Liver (tissue), 9 donors: ENCODE results near the gene CCDC179. TPM values are rescaled to one million over a fixed set of nuclear protein-coding genes. Genes with fewer than 3 reads are reported as not detected.

Experiments used
- DNase-seq: peaks from one replicate; pipeline ENCODE4 v3.0.0-alpha.2; 2017; ENCODE audit warnings: low spot score
- H3K27ac ChIP-seq, 2 donors: one replicate each; pipeline ENCODE4 v1.7.0; 2013; ENCODE audit warnings: inconsistent platforms in 2 of 2, low read length in 2 of 2, control low read depth in 1 of 2, low read depth in 1 of 2, mild to moderate bottlenecking in 1 of 2
- H3K27me3 ChIP-seq, 4 donors: one replicate each; pipeline versions ENCODE4 v1.6.1 to v1.7.0; 2013; ENCODE audit warnings: low read length in 3 of 4, inconsistent platforms in 1 of 4, mild to moderate bottlenecking in 1 of 4, moderate library complexity in 1 of 4; ENCODE audit not compliant: control insufficient read depth in 4 of 4, insufficient read depth in 4 of 4
- H3K36me3 ChIP-seq, 4 donors: one replicate each; pipeline versions ENCODE4 v1.6.1 to v1.7.0; 2013; ENCODE audit warnings: low read length in 3 of 4, mild to moderate bottlenecking in 3 of 4, low read depth in 1 of 4, moderate library complexity in 1 of 4; ENCODE audit not compliant: control insufficient read depth in 4 of 4, insufficient read depth in 3 of 4
- H3K4me1 ChIP-seq, 4 donors: one replicate each; pipeline versions ENCODE4 v1.6.1 to v1.7.0; 2013; ENCODE audit warnings: low read length in 3 of 4, mild to moderate bottlenecking in 3 of 4, moderate library complexity in 1 of 4; ENCODE audit not compliant: control insufficient read depth in 4 of 4, insufficient read depth in 4 of 4
- H3K4me3 ChIP-seq, 3 donors: one replicate each; pipeline versions ENCODE4 v1.6.1 to v1.7.0; 2013; ENCODE audit warnings: low read length in 3 of 3, control low read depth in 1 of 3, low read depth in 1 of 3, mild to moderate bottlenecking in 1 of 3
- H3K9ac ChIP-seq, 2 donors: one replicate each; pipeline ENCODE4 v1.7.0; 2013; ENCODE audit warnings: low read length in 2 of 2, mild to moderate bottlenecking in 2 of 2, moderate library complexity in 2 of 2, control low read depth in 1 of 2, low read depth in 1 of 2
- H3K9me3 ChIP-seq, 4 donors: one replicate each; pipeline versions ENCODE4 v1.6.1 to v1.7.0; 2013; ENCODE audit warnings: low read length in 3 of 4; ENCODE audit not compliant: control insufficient read depth in 4 of 4
- ATF3 ChIP-seq: IDR thresholded peaks from 2 replicates; pipeline ENCODE4 v1.6.1; 2016; ENCODE audit warnings: antibody characterized with exemption
- CTCF ChIP-seq: fragments of 150-350 bp; IDR thresholded peaks from 2 replicates; pipeline ENCODE4 v1.5.1; 2017; ENCODE audit warnings: improper control_type of control experiment, low read depth, low read length; ENCODE audit not compliant: missing input control
- EGR1 ChIP-seq, 2 donors: IDR thresholded peaks; 2 replicates each; pipeline ENCODE4 v1.6.1; 2016 to 2018; ENCODE audit warnings: antibody characterized with exemption in 2 of 2, low read depth in 2 of 2
- FOXA1 ChIP-seq: IDR thresholded peaks from 2 replicates; pipeline ENCODE4 v1.6.1; 2016; ENCODE audit warnings: antibody characterized with exemption
- FOXA2 ChIP-seq: IDR thresholded peaks from 2 replicates; pipeline ENCODE4 v1.6.1; 2016; ENCODE audit warnings: antibody characterized with exemption
- GABPA ChIP-seq, 2 donors: IDR thresholded peaks in 1 of 2; conservative IDR thresholded peaks in 1 of 2; 2 replicates each; pipeline ENCODE4 v1.6.1; 2016; ENCODE audit warnings: antibody characterized with exemption in 2 of 2, mild to moderate bottlenecking in 1 of 2, moderate library complexity in 1 of 2
- HNF4A ChIP-seq, 2 donors: conservative IDR thresholded peaks; 2 replicates each; pipeline ENCODE4 v1.6.1; 2016; ENCODE audit warnings: antibody characterized with exemption in 2 of 2, mild to moderate bottlenecking in 2 of 2
- HNF4G ChIP-seq: IDR thresholded peaks from 2 replicates; pipeline ENCODE4 v1.6.1; 2016; ENCODE audit warnings: antibody characterized with exemption
- JUND ChIP-seq, 2 donors: IDR thresholded peaks; 2 replicates each; pipeline ENCODE4 v1.6.1; 2016; ENCODE audit warnings: antibody characterized with exemption in 2 of 2
- MAX ChIP-seq: IDR thresholded peaks from 2 replicates; pipeline ENCODE4 v1.6.1; 2016; ENCODE audit warnings: antibody characterized with exemption
- NR2F2 ChIP-seq: IDR thresholded peaks from 2 replicates; pipeline ENCODE4 v1.6.1; 2016; ENCODE audit warnings: antibody characterized with exemption
- RAD21 ChIP-seq, 2 donors: IDR thresholded peaks; 2 replicates each; pipeline ENCODE4 v1.6.1; 2016; ENCODE audit warnings: antibody characterized with exemption in 2 of 2, mild to moderate bottlenecking in 2 of 2
- REST ChIP-seq: IDR thresholded peaks from 2 replicates; pipeline ENCODE4 v1.6.1; 2016; ENCODE audit warnings: antibody characterized with exemption, mild to moderate bottlenecking
- SP1 ChIP-seq: IDR thresholded peaks from 2 replicates; pipeline ENCODE4 v1.6.1; 2018; ENCODE audit warnings: antibody characterized with exemption, mild to moderate bottlenecking
- TAF1 ChIP-seq: conservative IDR thresholded peaks from 2 replicates; pipeline ENCODE4 v1.6.1; 2016; ENCODE audit warnings: antibody characterized with exemption, mild to moderate bottlenecking
- YY1 ChIP-seq: IDR thresholded peaks from 2 replicates; pipeline ENCODE4 v1.6.1; 2016; ENCODE audit warnings: antibody characterized with exemption, mild to moderate bottlenecking
- ZBTB33 ChIP-seq: IDR thresholded peaks from 2 replicates; pipeline ENCODE4 v1.6.1; 2016; ENCODE audit warnings: antibody characterized with exemption
- WGBS: extraction: QIAGEN DNeasy Blood & Tissue Kit; methylation state at CpG from one replicate; pipeline ENCODE4 v1.1.7; 2013; 5-methylcytosine and 5-hydroxymethylcytosine counted together
- polyA plus RNA-seq, 2 donors: library from polyadenylated mRNA; stranded (reverse) in 1 of 2; unstranded in 1 of 2; fragments of 200-250 nt in 1 of 2; fragments of >200 nt in 1 of 2; fragmentation: Nextera tagmentation in 1 of 2; extraction: Ambion mirVana in 1 of 2; gene quantifications; one replicate each; pipeline versions ENCODE4 v1.2.1 to v1.2.3, GENCODE V29; 2013 to 2015
- total RNA-seq, 2 donors: library from RNA; depleted of rRNA; stranded (reverse); fragments of >200 nt; gene quantifications; one replicate each; pipeline ENCODE4 v1.2.3, GENCODE V29; 2014
- donor health status: healthy.
- donor health status: healthy.
- donor health status: healthy.
- donor health status: healthy.
- donor health status: healthy.

Gene CCDC179
- total and polyA plus RNA-seq, 4 donors = 0.96 TPM; not detected in 3

GRCh38 chr11:22884217-22884616 lies 23.9 kb upstream of the CCDC179 start:
- no peaks in the 10 kb centered on the region for H3K9me3 ChIP-seq
- no peaks in the 10 kb centered on the region for H3K36me3 ChIP-seq
- 83% methylated on average over 1 of the region's 1 CpG for WGBS
- H3K27ac ChIP-seq = no peak overlapping the region
- H3K9ac ChIP-seq = no peak overlapping the region
- no peak overlapping the region for H3K4me3 ChIP-seq
- H3K4me1 ChIP-seq = no peaks in the 10 kb centered on the region
- no peak for TF ChIP-seq FOXA2
- TF ChIP-seq NR2F2 = no peak
- no peak for TF ChIP-seq ATF3
- no peak for TF ChIP-seq SP1
- no peak for TF ChIP-seq JUND (IDR thresholded peaks at IDR 0.05)
- no peak for TF ChIP-seq GABPA (IDR thresholded peaks at IDR 0.05 in 1 of 2, conservative IDR thresholded peaks at IDR 0.05 in 1 of 2)
- DNase-seq = no peak
- H3K27me3 ChIP-seq = no peaks in the 10 kb centered on the region

- DNase-seq = no peak
- H3K9ac ChIP-seq = no peak overlapping the region
- peaks cover 0 to 3% (median 1%) of the 10 kb centered on the region in 4 donors for H3K4me1 ChIP-seq
- no peak overlapping the region for H3K4me3 ChIP-seq
- H3K27me3 ChIP-seq = no peaks in the 10 kb centered on the region
- no peaks in the 10 kb centered on the region for H3K36me3 ChIP-seq
- no peaks in the 10 kb centered on the region for H3K9me3 ChIP-seq
- no peak overlapping the region for H3K27ac ChIP-seq
- TF ChIP-seq ZBTB33 (no peak), GABPA (IDR thresholded peaks at IDR 0.05 in 1 of 2, conservative IDR thresholded peaks at IDR 0.05 in 1 of 2) (no peak), HNF4A (conservative IDR thresholded peaks at IDR 0.05) (no peak), MAX (no peak), SP1 (no peak), HNF4G (no peak), EGR1 (IDR thresholded peaks at IDR 0.05; ENCODE audit: low read depth in 2 of 2) (no peak)
- 76% methylated on average over 2 of the region's 2 CpGs for WGBS
Measured at GRCh38 chr11:22879630-22880029, 19.4 kb upstream of the CCDC179 start.

- Histone ChIP-seq H3K9me3 (no peaks in the 10 kb centered on the region), H3K9ac (no peak overlapping the region), H3K4me3 (no peak overlapping the region), H3K27me3 (no peaks in the 10 kb centered on the region), H3K4me1 (peaks cover 0 to 3% (median 1%) of the 10 kb centered on the region in 4 donors), H3K36me3 (no peaks in the 10 kb centered on the region), H3K27ac (no peak overlapping the region)
- no peak for DNase-seq
- TF ChIP-seq SP1 (no peak), JUND (IDR thresholded peaks at IDR 0.05) (no peak), CTCF (no peak), REST (no peak), NR2F2 (no peak), HNF4G (no peak), HNF4A (conservative IDR thresholded peaks at IDR 0.05) (no peak), ATF3 (no peak), ZBTB33 (no peak), RAD21 (IDR thresholded peaks at IDR 0.05) (no peak), FOXA1 (no peak), EGR1 (IDR thresholded peaks at IDR 0.05; ENCODE audit: low read depth in 2 of 2) (no peak), YY1 (no peak), MAX (no peak), TAF1 (no peak), FOXA2 (no peak)
Measured at GRCh38 chr11:22878604-22879003, 18.3 kb upstream of the CCDC179 start.
